ENCODE measurements around the gene AKAP13.

The AKAP13 gene

DNA sequence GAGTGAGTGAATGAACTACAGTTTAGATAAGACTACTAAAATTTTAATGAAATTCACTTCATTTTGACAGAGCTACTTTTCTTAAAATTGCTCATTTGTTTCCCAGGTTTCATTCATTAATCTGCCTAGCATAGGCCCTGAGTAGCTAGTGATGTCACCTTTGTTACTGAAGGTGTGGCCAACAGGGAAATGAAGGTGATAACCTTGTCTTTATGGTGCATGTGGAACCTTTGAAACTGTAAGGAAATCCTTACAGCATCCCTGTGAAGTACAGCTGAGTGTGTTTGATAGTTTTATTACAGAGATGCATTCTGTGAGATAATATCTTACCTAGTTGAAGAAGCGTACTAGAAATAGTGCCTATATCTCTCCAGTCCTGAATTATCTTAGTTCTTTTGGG is 112.9 kb downstream of the AKAP13 start:
- Histone ChIP-seq H3K27me3 (ENCODE audit: low read length) (no peaks in the 10 kb centered on the region), H3K4me3 (ENCODE audit: insufficient read depth, low read length, poor library complexity, severe bottlenecking) (no peak overlapping the region), H3K4me2 (ENCODE audit: low read depth, low read length, poor library complexity, severe bottlenecking) (no peak overlapping the region), H2AFZ (ENCODE audit: low read depth, low read length, severe bottlenecking) (no peak overlapping the region), H3K9me2 (replicated peaks; ENCODE audit: insufficient read depth, low read length) (no peaks in the 10 kb centered on the region), H3K36me3 (ENCODE audit: low read length) (0 out of 2 replicates have a peak, but pooled peaks cover 7% of the 10 kb centered on the region), H4K20me1 (ENCODE audit: low read depth, low read length) (0 out of 2 replicates have a peak, but pooled peaks cover 6% of the 10 kb centered on the region), H3K27ac (ENCODE audit: low read depth, low read length) (no peak overlapping the region), H3K9ac (ENCODE audit: low read length) (no peak overlapping the region), H3F3A (ENCODE audit: insufficient read depth) (0 out of 2 replicates have a peak, but pooled peaks cover 5% of the 10 kb centered on the region), H3K9me3 (ENCODE audit: insufficient read depth, low read length) (no peaks in the 10 kb centered on the region), H3K79me2 (ENCODE audit: insufficient read depth, low read length) (peaks cover 98% of the 10 kb centered on the region)
- TF ChIP-seq, protein P1, sequence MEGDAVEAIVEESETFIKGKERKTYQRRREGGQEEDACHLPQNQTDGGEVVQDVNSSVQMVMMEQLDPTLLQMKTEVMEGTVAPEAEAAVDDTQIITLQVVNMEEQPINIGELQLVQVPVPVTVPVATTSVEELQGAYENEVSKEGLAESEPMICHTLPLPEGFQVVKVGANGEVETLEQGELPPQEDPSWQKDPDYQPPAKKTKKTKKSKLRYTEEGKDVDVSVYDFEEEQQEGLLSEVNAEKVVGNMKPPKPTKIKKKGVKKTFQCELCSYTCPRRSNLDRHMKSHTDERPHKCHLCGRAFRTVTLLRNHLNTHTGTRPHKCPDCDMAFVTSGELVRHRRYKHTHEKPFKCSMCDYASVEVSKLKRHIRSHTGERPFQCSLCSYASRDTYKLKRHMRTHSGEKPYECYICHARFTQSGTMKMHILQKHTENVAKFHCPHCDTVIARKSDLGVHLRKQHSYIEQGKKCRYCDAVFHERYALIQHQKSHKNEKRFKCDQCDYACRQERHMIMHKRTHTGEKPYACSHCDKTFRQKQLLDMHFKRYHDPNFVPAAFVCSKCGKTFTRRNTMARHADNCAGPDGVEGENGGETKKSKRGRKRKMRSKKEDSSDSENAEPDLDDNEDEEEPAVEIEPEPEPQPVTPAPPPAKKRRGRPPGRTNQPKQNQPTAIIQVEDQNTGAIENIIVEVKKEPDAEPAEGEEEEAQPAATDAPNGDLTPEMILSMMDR (IDR thresholded peaks at IDR 0.05; ENCODE audit: insufficient read depth, low read length, poor library complexity, severe bottlenecking), result no peak
- TF ChIP-seq EZH2phosphoT487 (conservative IDR thresholded peaks at IDR 0.05; ENCODE audit: low read length), result no peak

DNA sequence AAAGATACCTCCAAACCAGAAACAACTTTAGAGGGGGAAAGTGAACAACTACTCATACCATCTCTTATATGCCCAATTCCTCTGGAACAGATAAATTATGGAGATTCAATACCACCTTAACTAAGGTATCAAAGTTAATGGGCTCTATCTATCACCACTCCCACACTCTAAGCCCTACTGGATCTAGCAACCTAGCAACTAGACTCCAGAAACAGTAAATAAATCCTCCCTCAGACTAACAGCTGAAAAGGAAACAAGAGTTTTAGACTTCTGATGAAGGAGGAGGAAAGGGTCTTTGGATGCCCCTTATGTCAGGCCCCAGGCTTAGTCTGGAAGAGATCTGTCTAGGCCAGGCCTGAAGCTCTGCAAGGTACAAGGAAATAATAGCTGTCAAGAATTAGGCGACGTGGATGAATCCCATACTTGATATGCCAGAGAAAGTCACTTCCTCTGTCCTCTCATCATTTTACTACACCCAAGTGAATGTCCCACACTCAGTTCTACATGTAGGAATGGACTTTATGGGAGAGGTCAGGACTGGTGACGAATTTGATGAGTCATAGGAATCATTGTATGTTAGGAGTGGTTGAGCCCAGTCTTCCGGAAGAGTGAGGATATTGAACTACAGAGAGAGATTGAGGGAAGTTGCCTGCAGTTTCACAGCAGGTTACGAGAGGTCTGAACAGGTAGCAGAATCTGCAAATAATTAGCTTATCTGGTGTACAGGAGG is 113.8 kb downstream of the AKAP13 start:
- Histone ChIP-seq H3K9me3 (ENCODE audit: insufficient read depth, low read length) (no peaks in the 10 kb centered on the region), H3K36me3 (ENCODE audit: low read length) (0 out of 2 replicates have a peak, but pooled peaks cover 7% of the 10 kb centered on the region), H3K27ac (ENCODE audit: low read depth, low read length) (no peak overlapping the region), H3K9me2 (replicated peaks; ENCODE audit: insufficient read depth, low read length) (no peaks in the 10 kb centered on the region), H3K27me3 (ENCODE audit: low read length) (no peaks in the 10 kb centered on the region), H4K20me1 (ENCODE audit: low read depth, low read length) (0 out of 2 replicates have a peak, but pooled peaks cover 6% of the 10 kb centered on the region), H3K4me3 (ENCODE audit: insufficient read depth, low read length, poor library complexity, severe bottlenecking) (no peak overlapping the region), H3K4me2 (ENCODE audit: low read depth, low read length, poor library complexity, severe bottlenecking) (no peak overlapping the region), H3F3A (ENCODE audit: insufficient read depth) (0 out of 2 replicates have a peak, but pooled peaks cover 5% of the 10 kb centered on the region), H3K79me2 (ENCODE audit: insufficient read depth, low read length) (peaks cover 98% of the 10 kb centered on the region), H2AFZ (ENCODE audit: low read depth, low read length, severe bottlenecking) (no peak overlapping the region), H3K9ac (ENCODE audit: low read length) (no peak overlapping the region)
- TF ChIP-seq EZH2phosphoT487 (conservative IDR thresholded peaks at IDR 0.05; ENCODE audit: low read length), result no peak
- TF ChIP-seq, protein P1 (IDR thresholded peaks at IDR 0.05; ENCODE audit: insufficient read depth, low read length, poor library complexity, severe bottlenecking), result no peak

DNA sequence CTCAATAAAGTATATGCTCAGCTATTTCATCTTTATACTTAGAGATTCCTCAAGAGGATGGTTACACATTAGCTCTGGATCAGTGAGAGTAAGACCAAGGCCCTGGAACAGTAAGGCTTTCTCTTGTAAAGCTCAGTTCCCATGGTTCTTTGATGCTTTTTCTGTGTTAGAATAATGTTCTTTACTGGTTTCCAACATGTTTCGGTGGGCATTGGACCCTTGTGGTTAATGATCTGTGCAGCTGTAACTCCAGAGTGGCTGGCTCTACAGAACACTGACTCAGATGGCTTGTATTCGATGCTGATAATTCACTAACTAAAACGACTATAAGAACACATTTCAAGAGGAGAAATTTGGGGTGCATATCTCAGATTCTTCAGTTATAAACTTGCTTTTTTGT is 114.7 kb downstream of the AKAP13 start:
- TF ChIP-seq EZH2phosphoT487 (conservative IDR thresholded peaks at IDR 0.05; ENCODE audit: low read length), result no peak
- Histone ChIP-seq H3K9me3 (ENCODE audit: insufficient read depth, low read length) (no peaks in the 10 kb centered on the region), H3K27me3 (ENCODE audit: low read length) (no peaks in the 10 kb centered on the region), H3K4me3 (ENCODE audit: insufficient read depth, low read length, poor library complexity, severe bottlenecking) (no peak overlapping the region), H2AFZ (ENCODE audit: low read depth, low read length, severe bottlenecking) (no peak overlapping the region), H3K36me3 (ENCODE audit: low read length) (0 out of 2 replicates have a peak, but pooled peaks cover 7% of the 10 kb centered on the region), H3K9me2 (replicated peaks; ENCODE audit: insufficient read depth, low read length) (no peaks in the 10 kb centered on the region), H4K20me1 (ENCODE audit: low read depth, low read length) (0 out of 2 replicates have a peak, but pooled peaks cover 6% of the 10 kb centered on the region), H3K4me2 (ENCODE audit: low read depth, low read length, poor library complexity, severe bottlenecking) (no peak overlapping the region), H3K79me2 (ENCODE audit: insufficient read depth, low read length) (peaks cover 98% of the 10 kb centered on the region), H3K9ac (ENCODE audit: low read length) (no peak overlapping the region), H3K27ac (ENCODE audit: low read depth, low read length) (no peak overlapping the region), H3F3A (ENCODE audit: insufficient read depth) (0 out of 2 replicates have a peak, but pooled peaks cover 1% of the 10 kb centered on the region)

DNA sequence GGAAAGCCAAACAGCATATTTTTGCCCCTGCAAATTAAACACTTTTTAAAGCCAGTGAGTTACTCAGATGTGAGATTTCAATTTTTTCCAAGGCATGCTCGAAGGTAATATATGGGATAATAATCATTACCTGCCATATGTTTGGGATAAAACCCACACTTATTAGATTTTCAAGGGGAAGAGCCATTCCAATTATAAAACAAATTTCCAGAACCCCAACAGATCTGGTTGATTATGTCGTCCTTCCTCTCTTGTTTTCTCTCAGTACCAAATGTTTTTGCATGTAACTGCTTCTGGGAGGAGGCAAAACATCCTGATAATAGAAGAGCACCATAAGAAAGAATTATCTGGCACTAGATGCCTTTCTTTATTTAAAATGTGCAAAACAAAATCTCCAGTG is 115.1 kb downstream of the AKAP13 start:
- 0 out of 2 replicates have a peak, but pooled peaks cover 7% of the 10 kb centered on the region for H3K36me3 ChIP-seq (ENCODE audit: low read length)
- no peaks in the 10 kb centered on the region for H3K9me3 ChIP-seq (ENCODE audit: insufficient read depth, low read length)
- no peaks in the 10 kb centered on the region for H3K9me2 ChIP-seq (replicated peaks; ENCODE audit: insufficient read depth, low read length)
- no peaks in the 10 kb centered on the region for H3K27me3 ChIP-seq (ENCODE audit: low read length)
- peaks cover 98% of the 10 kb centered on the region for H3K79me2 ChIP-seq (ENCODE audit: insufficient read depth, low read length)
- H3K4me3 ChIP-seq (ENCODE audit: insufficient read depth, low read length, poor library complexity, severe bottlenecking), result no peak overlapping the region
- 0 out of 2 replicates have a peak, but pooled peaks cover 6% of the 10 kb centered on the region for H4K20me1 ChIP-seq (ENCODE audit: low read depth, low read length)
- no peak overlapping the region for H3K9ac ChIP-seq (ENCODE audit: low read length)
- H3K27ac ChIP-seq (ENCODE audit: low read depth, low read length), result no peak overlapping the region
- no peak overlapping the region for H2AFZ ChIP-seq (ENCODE audit: low read depth, low read length, severe bottlenecking)
- TF ChIP-seq, protein P1 (IDR thresholded peaks at IDR 0.05; ENCODE audit: insufficient read depth, low read length, poor library complexity, severe bottlenecking), result no peak
- TF ChIP-seq EZH2phosphoT487 (conservative IDR thresholded peaks at IDR 0.05; ENCODE audit: low read length), result no peak
- H3F3A ChIP-seq (ENCODE audit: insufficient read depth), result peaks cover 4% of the 10 kb centered on the region; the same call in 1 of the 2 replicates
- H3K4me2 ChIP-seq (ENCODE audit: low read depth, low read length, poor library complexity, severe bottlenecking), result no peak overlapping the region

Data from SU-DHL-6 (cell line).